ENCODE data around the gene ASF1B.

DNA sequence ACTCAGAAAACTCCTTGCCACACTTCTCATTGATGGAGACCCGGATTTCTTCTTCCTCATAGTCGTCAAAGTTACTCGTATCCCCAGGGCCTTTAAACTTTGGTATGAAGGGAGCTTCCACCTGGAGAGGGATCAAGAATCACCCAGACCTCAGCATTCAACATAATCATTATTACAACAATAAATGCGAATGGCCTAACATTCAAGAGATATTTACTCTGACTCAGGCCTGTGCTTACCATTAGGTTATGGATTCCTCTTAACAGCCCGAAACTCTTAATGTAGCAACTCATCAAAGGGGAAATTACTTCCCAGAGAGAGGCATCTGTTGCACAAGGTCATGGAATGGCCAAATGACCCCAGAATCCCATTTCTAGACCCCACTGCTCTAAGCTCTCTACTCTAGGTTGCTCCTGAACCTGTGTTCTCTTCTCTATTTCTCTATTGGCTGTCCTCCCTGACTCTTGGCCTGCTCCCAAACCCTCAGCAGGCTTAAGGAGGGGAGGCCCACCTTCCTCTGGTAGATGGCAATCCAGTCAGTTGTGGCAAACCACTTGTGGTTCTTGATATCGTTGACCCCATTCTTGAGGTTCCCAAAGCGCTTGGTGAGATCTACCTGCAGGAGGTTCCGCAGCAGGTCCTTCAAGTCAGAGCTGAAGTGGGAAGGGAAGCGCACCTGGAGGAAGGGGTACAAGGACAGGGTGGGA is 43.1 kb downstream of the ASF1B start:
- TF ChIP-seq GATA3 (IDR thresholded peaks at IDR 0.05; ENCODE audit: low read depth, low read length) (no peak), GATA2 (IDR thresholded peaks at IDR 0.05; ENCODE audit: low read depth, low read length) (no peak)
